Transverse colon (tissue), 4 donors: Measurements from ENCODE around the gene KDM5A. TPM values are rescaled to one million over a fixed set of nuclear protein-coding genes. Genes with fewer than 3 reads are reported as not detected.
A peak's percentile ranks its signal among the peaks of the same experiment; 100 is the strongest.

Source experiments
- DNase-seq: peaks from one replicate; pipeline ENCODE4 v3.0.0-alpha.2; 2019
- H3K27ac ChIP-seq, 4 donors: fragments of 200-600 bp; sonication (generic); 2 replicates each; pipeline ENCODE4 v1.5.1; 2016 to 2018; ENCODE audit warnings: inconsistent platforms in 4 of 4
- H3K27me3 ChIP-seq: fragments of 200-600 bp; sonication (generic); 2 replicates; pipeline ENCODE4 v1.5.1; 2017; ENCODE audit warnings: inconsistent platforms
- H3K36me3 ChIP-seq, 4 donors: fragments of 200-600 bp; sonication (generic); 2 replicates each; pipeline ENCODE4 v1.5.1; 2017 to 2019; ENCODE audit warnings: inconsistent platforms in 4 of 4
- H3K4me1 ChIP-seq, 4 donors: fragments of 200-600 bp; sonication (generic); 2 replicates each; pipeline ENCODE4 v1.5.1; 2017 to 2020; ENCODE audit warnings: inconsistent platforms in 4 of 4
- H3K4me3 ChIP-seq, 4 donors: fragments of 200-600 bp; sonication (generic); 1 replicate in 1 of 4; 2 replicates in 3 of 4; pipeline versions ENCODE4 v1.5.1 to v1.6.1; 2017 to 2019; ENCODE audit warnings: inconsistent platforms in 4 of 4
- H3K9me3 ChIP-seq, 2 donors: fragments of 200-600 bp; sonication (generic); 2 replicates each; pipeline ENCODE4 v1.5.1; 2017 to 2019; ENCODE audit warnings: inconsistent platforms in 2 of 2
- EP300 ChIP-seq: sonication (generic); formaldehyde crosslinking; IDR thresholded peaks from one replicate; pipeline ENCODE4 v1.6.1; 2017; ENCODE audit warnings: antibody characterized with exemption, low read depth
- POLR2A ChIP-seq: fragments of 450-650 bp; IDR thresholded peaks from one replicate; pipeline ENCODE4 v1.6.1; 2016; ENCODE audit warnings: antibody characterized with exemption, mild to moderate bottlenecking, moderate library complexity
- POLR2AphosphoS5 ChIP-seq, 3 donors: sonication (generic); formaldehyde crosslinking; IDR thresholded peaks; one replicate each; pipeline ENCODE4 v1.6.1; 2016; ENCODE audit warnings: antibody characterized with exemption in 3 of 3
- WGBS, 2 donors: methylation state at CpG; one replicate each; pipeline ENCODE4 v1.1.5; 2018; ENCODE audit warnings: low coverage in 1 of 2; 5-methylcytosine and 5-hydroxymethylcytosine counted together
- in situ Hi-C, 4 donors: fragments of 200-750 bp; cut with MboI; loops; one replicate each; pipeline versions ENCODE4 v1.15.0 to v1.15.1; 2017; ENCODE audit warnings: low sequenced_read_pairs in 3 of 4, low pct_ligation_motif_present in 1 of 4, low pct_unique_long_range_greater_than_20kb in 1 of 4
- intact Hi-C: fragments of 100-400 bp; cut with DNase I; formaldehyde crosslinking; loops from one replicate; pipeline ENCODE4 v1.15.1; 2023; ENCODE audit warnings: low total_unique reads
- total RNA-seq, 4 donors: library from RNA; depleted of rRNA; stranded (reverse); fragments of >200 nt; gene quantifications; one replicate each; pipeline ENCODE4 v1.1.0, GENCODE V29; 2016
- TF ChIP-seq, protein P1 (sequence below), 5 experiments: fragments of 200-600 bp in 3 of 5; fragments of 450-650 bp in 2 of 5; sonication (generic) in 3 of 5; IDR thresholded peaks; 1 replicate in 2 of 5; 2 replicates in 3 of 5; pipeline ENCODE4 v1.5.1; 2016 to 2017; ENCODE audit warnings: antibody characterized with exemption in 5 of 5, inconsistent platforms in 3 of 5, mild to moderate bottlenecking in 2 of 5, moderate library complexity in 1 of 5

Gene KDM5A
- total RNA-seq, 4 donors from 2014 or later, result 20.2 to 64.7 (median 51.5) TPM

DNA sequence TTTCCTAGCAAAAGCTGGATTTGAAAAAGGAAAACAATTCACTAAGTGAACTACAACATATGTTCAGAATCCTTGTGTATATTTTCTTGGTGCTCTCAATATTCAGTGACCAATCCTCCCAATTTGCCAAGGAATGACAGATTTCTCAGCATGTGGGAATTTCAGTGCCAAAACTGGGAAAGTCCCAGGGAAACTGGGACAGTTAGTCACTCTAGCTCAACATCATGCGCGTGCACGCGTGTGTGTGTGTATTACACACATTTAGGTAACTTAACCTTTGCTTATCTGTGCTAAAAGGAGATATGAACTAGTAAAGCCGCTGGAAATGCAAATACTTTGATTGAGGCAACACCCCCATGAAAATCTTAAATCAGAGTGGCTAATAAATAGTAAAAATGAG is 100.4 kb downstream of the KDM5A start:
- intact Hi-C loops, result no loop called here
- WGBS, 2 donors, result 81 to 90% methylated on average over 5 of the region's 5 CpGs
- no peak for TF ChIP-seq POLR2AphosphoS5 (IDR thresholded peaks at IDR 0.05)
- peaks cover 0 to 55% (median 18%) of the 10 kb centered on the region in 4 donors for H3K36me3 ChIP-seq
- in situ Hi-C loops, result no loop called here
- H3K27me3 ChIP-seq, result no peaks in the 10 kb centered on the region
- no peak overlapping the region for H3K4me3 ChIP-seq
- H3K4me1 ChIP-seq, result no peaks in the 10 kb centered on the region
- no peak for DNase-seq
- no peak overlapping the region for H3K27ac ChIP-seq
- no peaks in the 10 kb centered on the region for H3K9me3 ChIP-seq

DNA sequence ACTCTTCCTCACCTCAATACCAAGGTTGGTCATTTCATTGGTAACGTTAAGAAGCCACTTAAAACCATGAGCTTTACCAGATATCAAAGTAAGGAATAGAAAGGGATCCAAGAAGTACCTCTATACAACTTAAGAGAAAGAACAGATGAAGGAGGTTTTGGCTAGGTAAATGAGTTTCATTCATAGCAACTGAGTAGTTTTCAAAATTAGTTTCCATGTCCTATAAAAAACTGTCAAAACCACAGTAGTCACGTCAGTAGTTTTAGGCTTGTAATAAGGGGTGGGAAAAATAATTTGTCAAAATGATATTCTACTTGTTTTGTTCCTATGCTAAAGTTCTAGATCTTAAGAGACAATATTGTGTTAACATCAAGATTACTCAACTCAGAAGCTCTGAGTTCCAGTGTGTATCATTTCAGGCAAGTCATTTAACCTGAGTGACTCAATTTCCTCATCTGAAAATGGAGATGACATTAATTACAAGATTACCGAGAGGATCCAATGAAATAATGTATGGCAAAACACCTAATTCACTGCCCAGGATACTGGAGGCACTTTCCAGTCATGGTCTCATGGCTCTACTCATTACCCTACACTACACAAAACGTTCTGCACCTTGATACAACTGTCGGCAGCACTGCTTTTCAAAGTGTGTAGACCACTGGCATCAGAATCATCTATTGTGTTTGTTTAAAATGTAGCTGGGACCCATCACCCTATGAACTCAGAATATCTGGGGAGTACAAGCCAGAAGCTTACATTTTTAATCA is 102.4 kb downstream of the KDM5A start:
- WGBS, 2 donors, result 80 to 87% methylated on average over 5 of the region's 5 CpGs
- intact Hi-C loops (no loop called here), in situ Hi-C loops (no loop called here)
- Histone ChIP-seq H3K4me1 (no peaks in the 10 kb centered on the region), H3K36me3 (peaks cover 0 to 42% (median 9%) of the 10 kb centered on the region in 4 donors), H3K27me3 (no peaks in the 10 kb centered on the region), H3K27ac (no peak overlapping the region), H3K4me3 (no peak overlapping the region), H3K9me3 (no peaks in the 10 kb centered on the region)
- TF ChIP-seq EP300, result no peak
- no peak for TF ChIP-seq POLR2A
- TF ChIP-seq POLR2AphosphoS5 (IDR thresholded peaks at IDR 0.05), result no peak
- TF ChIP-seq, protein P1, sequence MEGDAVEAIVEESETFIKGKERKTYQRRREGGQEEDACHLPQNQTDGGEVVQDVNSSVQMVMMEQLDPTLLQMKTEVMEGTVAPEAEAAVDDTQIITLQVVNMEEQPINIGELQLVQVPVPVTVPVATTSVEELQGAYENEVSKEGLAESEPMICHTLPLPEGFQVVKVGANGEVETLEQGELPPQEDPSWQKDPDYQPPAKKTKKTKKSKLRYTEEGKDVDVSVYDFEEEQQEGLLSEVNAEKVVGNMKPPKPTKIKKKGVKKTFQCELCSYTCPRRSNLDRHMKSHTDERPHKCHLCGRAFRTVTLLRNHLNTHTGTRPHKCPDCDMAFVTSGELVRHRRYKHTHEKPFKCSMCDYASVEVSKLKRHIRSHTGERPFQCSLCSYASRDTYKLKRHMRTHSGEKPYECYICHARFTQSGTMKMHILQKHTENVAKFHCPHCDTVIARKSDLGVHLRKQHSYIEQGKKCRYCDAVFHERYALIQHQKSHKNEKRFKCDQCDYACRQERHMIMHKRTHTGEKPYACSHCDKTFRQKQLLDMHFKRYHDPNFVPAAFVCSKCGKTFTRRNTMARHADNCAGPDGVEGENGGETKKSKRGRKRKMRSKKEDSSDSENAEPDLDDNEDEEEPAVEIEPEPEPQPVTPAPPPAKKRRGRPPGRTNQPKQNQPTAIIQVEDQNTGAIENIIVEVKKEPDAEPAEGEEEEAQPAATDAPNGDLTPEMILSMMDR (IDR thresholded peaks at IDR 0.05), result no peak
- no peak for DNase-seq

DNA sequence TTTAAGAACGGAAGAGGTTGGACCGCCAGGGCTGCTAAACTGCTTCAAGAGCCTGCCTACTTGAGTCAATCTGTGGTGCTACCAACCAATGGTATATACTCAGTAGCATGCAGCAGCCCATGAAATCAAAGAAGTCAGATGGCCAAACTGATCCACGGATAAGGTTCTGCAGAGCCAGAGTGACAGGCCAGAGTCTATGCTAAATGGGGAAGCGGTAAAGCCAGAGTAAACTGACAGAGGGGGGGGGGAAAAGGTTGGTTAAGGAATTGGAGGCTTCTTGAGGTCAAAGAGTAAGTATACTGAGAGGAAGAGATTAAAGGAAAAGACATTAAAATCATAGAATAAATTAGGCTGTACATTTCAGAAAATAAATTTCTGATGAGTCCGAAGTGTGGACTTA is 111.1 kb downstream of the KDM5A start:
- WGBS, 2 donors, result 93 to 96% methylated on average over 5 of the region's 5 CpGs
- no peaks in the 10 kb centered on the region for H3K27me3 ChIP-seq
- no peak for TF ChIP-seq POLR2A
- TF ChIP-seq POLR2AphosphoS5 (IDR thresholded peaks at IDR 0.05), result no peak
- no peaks in the 10 kb centered on the region for H3K36me3 ChIP-seq
- intact Hi-C loops (no loop called here), in situ Hi-C loops (no loop called here)
- H3K27ac ChIP-seq, result no peak overlapping the region
- H3K4me1 ChIP-seq, result no peaks in the 10 kb centered on the region
- no peaks in the 10 kb centered on the region for H3K9me3 ChIP-seq
- H3K4me3 ChIP-seq, result no peak overlapping the region
- DNase-seq, result no peak

DNA sequence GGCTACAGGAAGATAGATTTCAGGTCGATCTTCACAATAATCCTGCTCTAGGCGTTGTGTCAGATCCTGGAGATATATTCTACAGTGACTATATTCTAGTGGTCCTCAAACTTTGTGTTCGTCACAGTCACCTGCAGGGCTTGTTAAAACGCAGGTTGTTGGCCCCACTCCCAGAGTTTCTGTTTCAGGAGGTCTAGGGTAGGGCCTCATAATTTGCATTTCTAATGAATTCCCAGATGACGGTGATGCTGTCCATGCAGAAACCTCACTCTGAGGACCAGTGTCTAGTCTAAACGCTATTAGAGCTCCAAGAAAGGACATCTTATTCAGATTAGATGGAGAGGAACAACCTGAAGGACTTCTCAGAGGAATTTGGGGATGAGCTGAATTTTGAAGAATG is 113.3 kb downstream of the KDM5A start:
- Histone ChIP-seq H3K9me3 (no peaks in the 10 kb centered on the region), H3K36me3 (no peaks in the 10 kb centered on the region), H3K27ac (no peak overlapping the region), H3K4me1 (no peaks in the 10 kb centered on the region), H3K4me3 (no peak overlapping the region), H3K27me3 (no peaks in the 10 kb centered on the region)
- TF ChIP-seq POLR2A, result no peak
- no peak for TF ChIP-seq POLR2AphosphoS5 (IDR thresholded peaks at IDR 0.05)
- TF ChIP-seq, protein P1 (IDR thresholded peaks at IDR 0.05), result no peak
- no peak for TF ChIP-seq EP300
- intact Hi-C loops, result no loop called here
- peak; percentile 17 for DNase-seq
- in situ Hi-C loops, result no loop called here
- WGBS, 2 donors, result 72 to 84% methylated on average over 6 of the region's 6 CpGs

GRCh38 chr12:273382-273781 is 115.7 kb downstream of the KDM5A start:
- Histone ChIP-seq H3K27ac (no peak overlapping the region), H3K9me3 (no peaks in the 10 kb centered on the region), H3K27me3 (no peaks in the 10 kb centered on the region), H3K4me3 (no peak overlapping the region), H3K4me1 (no peaks in the 10 kb centered on the region), H3K36me3 (no peaks in the 10 kb centered on the region)
- DNase-seq, result no peak
- intact Hi-C loops, result no loop called here
- TF ChIP-seq, protein P1 (IDR thresholded peaks at IDR 0.05), result no peak
- no peak for TF ChIP-seq POLR2AphosphoS5 (IDR thresholded peaks at IDR 0.05)
- no peak for TF ChIP-seq EP300
- TF ChIP-seq POLR2A, result no peak
- in situ Hi-C loops, result no loop called here
- 41 to 80% methylated on average over 1 to 3 of the region's 3 CpGs for WGBS, 2 donors
